HCT116 (cell line): ENCODE results near the gene CAPZB. TPM values are rescaled to one million over a fixed set of nuclear protein-coding genes. Genes with fewer than 3 reads are reported as not detected.

Source experiments
- ATAC-seq: fragments of 200-7000 bp; cut with Tn5 transposase; 2 replicates; pipeline ENCODE4 v1.9.1; 2020; ENCODE audit warnings: mild to moderate bottlenecking, moderate library complexity
- BruUV-seq: library from RNA; stranded (reverse); fragments of 400-500 nt; replicated peaks from 2 replicates; lab custom pipeline; 2021; lab: Mats Ljungman, UMichigan
- CTCF ChIA-PET: fragments of 300-600 bp; sonication (Branson Sonifier 250); formaldehyde crosslinking; loops from one replicate; lab custom pipeline; 2021; ENCODE audit warnings: antibody characterized with exemption; lab: Charles Lee
- POLR2A ChIA-PET: fragments of 300-600, 350-600 bp; sonication (Branson Sonifier 250); formaldehyde crosslinking; loops from one replicate; lab custom pipeline; 2021; ENCODE audit warnings: antibody characterized with exemption; lab: Charles Lee
- RAD21 ChIA-PET, 2 experiments: fragments of 300-600 bp; sonication (Branson Sonifier 250); formaldehyde crosslinking; loops; one replicate each; lab custom pipeline; 2023; ENCODE audit warnings: low total read pairs in 2 of 2; ENCODE audit not compliant: uncharacterized antibody in 2 of 2, unreplicated experiment in 2 of 2, low non-redundant PET in 1 of 2; lab: Charles Lee
- DNase-seq: peaks from one replicate; pipeline ENCODE4 v3.0.0-alpha.2; 2010; ENCODE audit warnings: low read depth, low spot score
- H2AFZ ChIP-seq: fragments of 200-600 bp; shearing (Covaris generic), sonication (generic); 2 replicates; pipeline ENCODE4 v1.6.1; 2017; ENCODE audit warnings: low read depth, mixed run types, mixed read lengths, antibody characterized with exemption, low read length; ENCODE audit not compliant: poor library complexity, severe bottlenecking
- H3K27ac ChIP-seq: 2 replicates; pipeline ENCODE4 v1.5.1; 2012; ENCODE audit warnings: low read depth, low read length
- H3K27me3 ChIP-seq: fragments of 200-600 bp; sonication (generic); 2 replicates; pipeline ENCODE4 v1.6.1; 2016; ENCODE audit warnings: mixed run types, low read length, mixed read lengths; ENCODE audit not compliant: insufficient read depth
- H3K36me3 ChIP-seq, 2 experiments: fragments of 200-500 bp in 1 of 2; fragments of 200-600 bp in 1 of 2; sonication (Bioruptor generic) in 1 of 2; sonication (generic) in 1 of 2; 2 replicates each; pipeline versions ENCODE4 v1.5.1 to v1.6.1; 2014 to 2016; ENCODE audit warnings: low read length in 2 of 2, inconsistent platforms in 1 of 2, mixed read lengths in 1 of 2, mixed run types in 1 of 2; ENCODE audit not compliant: insufficient read depth in 2 of 2, control insufficient read depth in 1 of 2
- H3K4me1 ChIP-seq, 2 experiments: fragments of 200-600 bp in 1 of 2; sonication (generic) in 1 of 2; 2 replicates each; pipeline versions ENCODE4 v1.5.1 to v1.6.1; 2012 to 2017; ENCODE audit warnings: low read length in 2 of 2, inconsistent platforms in 1 of 2, mild to moderate bottlenecking in 1 of 2, mixed read lengths in 1 of 2, mixed run types in 1 of 2, moderate library complexity in 1 of 2; ENCODE audit not compliant: insufficient read depth in 2 of 2, control insufficient read depth in 1 of 2
- H3K4me2 ChIP-seq: fragments of 200-600 bp; sonication (generic); 2 replicates; pipeline ENCODE4 v1.6.1; 2017; ENCODE audit warnings: mixed run types, low read length, mixed read lengths
- H3K4me3 ChIP-seq, 2 experiments: fragments of 200-600 bp in 1 of 2; sonication (generic) in 1 of 2; replicated peaks in 1 of 2; 2 replicates each; pipeline ENCODE4 v1.5.1; 2011 to 2016; ENCODE audit warnings: low read length in 2 of 2, control low read depth in 1 of 2, low read depth in 1 of 2, mild to moderate bottlenecking in 1 of 2, mixed read lengths in 1 of 2, mixed run types in 1 of 2
- H3K79me2 ChIP-seq: fragments of 200-600 bp; sonication (generic); 2 replicates; pipeline ENCODE4 v1.6.1; 2017; ENCODE audit warnings: mild to moderate bottlenecking, mixed run types, low read length, moderate library complexity, mixed read lengths; ENCODE audit not compliant: insufficient read depth
- H3K9ac ChIP-seq: fragments of 200-600 bp; sonication (generic); 2 replicates; pipeline ENCODE4 v1.6.1; 2016; ENCODE audit warnings: low read length, mixed read lengths
- H3K9me2 ChIP-seq: fragments of 200-600 bp; sonication (generic), shearing (Covaris generic); 2 replicates; pipeline ENCODE4 v1.6.1; 2017; ENCODE audit warnings: mixed run types, mild to moderate bottlenecking, moderate library complexity; ENCODE audit not compliant: insufficient read depth
- H3K9me3 ChIP-seq, 2 experiments: fragments of 200-500 bp in 1 of 2; fragments of 200-600 bp in 1 of 2; sonication (Bioruptor generic) in 1 of 2; sonication (generic) in 1 of 2; 2 replicates each; pipeline ENCODE4 v1.6.1; 2014 to 2017; ENCODE audit warnings: low read length in 2 of 2, mixed read lengths in 2 of 2, inconsistent platforms in 1 of 2, low read depth in 1 of 2, mild to moderate bottlenecking in 1 of 2, mixed run types in 1 of 2, moderate library complexity in 1 of 2; ENCODE audit not compliant: control insufficient read depth in 1 of 2, insufficient read depth in 1 of 2
- H4K20me1 ChIP-seq: fragments of 200-600 bp; sonication (generic), shearing (Covaris generic); 2 replicates; pipeline ENCODE4 v1.6.1; 2017; ENCODE audit warnings: mixed run types, mild to moderate bottlenecking, moderate library complexity; ENCODE audit not compliant: insufficient read depth
- CBX3 ChIP-seq: IDR thresholded peaks from 2 replicates; pipeline ENCODE4 v1.6.1; 2012; ENCODE audit warnings: low read depth
- EGR1 ChIP-seq: IDR thresholded peaks from 2 replicates; pipeline ENCODE4 v1.6.1; 2012; ENCODE audit warnings: low read depth
- ELF1 ChIP-seq: IDR thresholded peaks from 2 replicates; pipeline ENCODE4 v1.6.1; 2012; ENCODE audit warnings: low read depth, borderline replicate concordance
- JUND ChIP-seq: IDR thresholded peaks from 2 replicates; pipeline ENCODE4 v1.6.1; 2012
- POLR2A ChIP-seq: IDR thresholded peaks from 2 replicates; pipeline ENCODE4 v1.7.0; 2011; ENCODE audit warnings: borderline replicate concordance; ENCODE audit not compliant: insufficient read depth, insufficient read length; ENCODE audit errors: extremely low read depth
- POLR2AphosphoS5 ChIP-seq: IDR thresholded peaks from 2 replicates; pipeline ENCODE4 v1.6.1; 2011; ENCODE audit warnings: mild to moderate bottlenecking, low read depth, low read length, moderate library complexity
- REST ChIP-seq: IDR thresholded peaks from 2 replicates; pipeline ENCODE4 v1.6.1; 2012; ENCODE audit warnings: low read depth
- SIN3A ChIP-seq: IDR thresholded peaks from 2 replicates; pipeline ENCODE4 v1.6.1; 2012; ENCODE audit warnings: low read depth
- SP1 ChIP-seq: IDR thresholded peaks from 2 replicates; pipeline ENCODE4 v1.6.1; 2012; ENCODE audit warnings: low read depth
- YY1 ChIP-seq: IDR thresholded peaks from 2 replicates; pipeline ENCODE4 v1.6.1; 2011; ENCODE audit warnings: low read length, low read depth, moderate library complexity, mild to moderate bottlenecking; ENCODE audit not compliant: insufficient replicate concordance; ENCODE audit errors: extremely low read depth
- ZBTB33 ChIP-seq: IDR thresholded peaks from 2 replicates; pipeline ENCODE4 v1.6.1; 2011; ENCODE audit warnings: mild to moderate bottlenecking, low read length, moderate library complexity; ENCODE audit not compliant: insufficient replicate concordance; ENCODE audit errors: extremely low read depth
- ZFX ChIP-seq: fragments of 450-650 bp; IDR thresholded peaks from 2 replicates; pipeline ENCODE4 v1.6.1; 2017
- ZNF274 ChIP-seq: fragments of 200-500 bp; sonication (Bioruptor generic); IDR thresholded peaks from 2 replicates; pipeline ENCODE4 v1.6.1; 2014; ENCODE audit warnings: mild to moderate bottlenecking, low read depth, low read length, inconsistent platforms
- intact Hi-C: fragments of 100-400 bp; cut with micrococcal nuclease; formaldehyde crosslinking; loops from 2 replicates; pipeline ENCODE4 v1.10.0; 2022
- total RNA-seq: library from RNA; stranded (reverse); gene quantifications from one replicate; pipeline ENCODE4 v1.2.1, GENCODE V29; 2021; ENCODE audit not compliant: unreplicated experiment
- TF ChIP-seq, protein P1 (sequence below): IDR thresholded peaks from 2 replicates; pipeline ENCODE4 v1.6.1; 2012

CAPZB gene
- total RNA-seq, 1 experiment from 2014 or later, result 203 TPM

DNA sequence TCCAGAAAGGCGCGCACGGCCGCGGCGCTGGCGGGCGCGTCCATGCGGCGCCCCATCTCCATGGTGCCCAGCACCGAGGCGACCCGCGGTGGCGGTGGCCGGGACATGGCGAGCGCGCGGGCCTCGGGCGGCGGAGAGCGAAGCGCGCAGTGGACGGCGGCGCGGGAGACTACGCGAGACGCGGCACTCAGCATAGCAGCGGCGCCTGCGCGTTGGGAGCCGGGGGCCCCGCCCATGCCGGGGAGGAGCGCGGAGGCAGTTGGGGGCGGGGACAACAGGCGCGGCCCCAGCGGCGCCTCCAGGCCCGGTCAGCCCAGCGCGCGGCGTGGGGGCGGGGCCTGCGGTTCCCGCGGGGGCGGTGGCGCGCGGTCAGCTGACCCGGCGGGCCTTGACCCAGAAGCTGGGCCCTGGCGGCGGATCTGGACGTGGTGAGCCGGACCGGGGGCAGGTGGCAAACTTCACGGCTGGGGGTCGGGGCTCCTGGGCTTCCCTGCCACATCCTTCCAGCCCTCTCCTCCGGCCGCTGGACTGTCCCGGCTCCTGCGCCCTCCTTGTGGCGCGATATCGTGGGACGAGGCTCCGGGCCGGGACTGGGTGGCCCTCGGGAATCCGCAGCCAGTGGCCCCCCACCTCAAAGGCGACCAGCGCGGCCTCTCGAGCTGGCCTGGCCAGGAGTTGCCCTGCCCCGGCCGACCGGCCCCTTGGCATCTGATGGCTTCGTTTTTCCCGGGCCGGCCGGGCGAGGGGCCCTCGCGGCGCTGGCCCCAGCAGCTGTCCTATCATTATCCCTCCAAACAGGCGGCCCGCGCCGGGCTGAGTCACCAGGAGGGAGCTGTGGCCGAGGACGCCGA lies 173.2 kb downstream of the CAPZB start, which contains the start of the genes AKR7A2 and SLC66A1:
Gene AKR7A2, minus strand, starts transcription at position 214 of the 851 bp plus-strand sequence. Its CDS starts 20 bp downstream, at position 194.
Gene SLC66A1, plus strand, starts transcription at position 396 of the 851 bp plus-strand sequence. CDS start 5,352 bp downstream, outside the sequence.
- no TSS peak for BruUV-seq
- H3K4me2 ChIP-seq, result peak within 1 kb of the TSS; percentile 100

More for the DNA sequence above, 173.2 kb downstream of the CAPZB start, which contains the start of the genes AKR7A2 and SLC66A1:
- ChIA-PET POLR2A (no interaction called here), CTCF (interaction anchor here (1.1 kb wide), 1 partner anchor 342 kb away, joined by 5 read pairs; no protein-coding TSS in a partner anchor), RAD21 (interaction anchor here in 1 of 2 experiments (0.7 kb wide), 1 partner anchor 335 kb away, joined by 3 read pairs; no protein-coding TSS in a partner anchor)
- peak within 1 kb of the TSS; percentile 87 to 88 for H3K4me3 ChIP-seq
- TF ChIP-seq, protein P1, sequence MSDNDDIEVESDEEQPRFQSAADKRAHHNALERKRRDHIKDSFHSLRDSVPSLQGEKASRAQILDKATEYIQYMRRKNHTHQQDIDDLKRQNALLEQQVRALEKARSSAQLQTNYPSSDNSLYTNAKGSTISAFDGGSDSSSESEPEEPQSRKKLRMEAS, result peak; percentile 69
- peak; percentile 93 for TF ChIP-seq EGR1
- peak; percentile 72 for TF ChIP-seq ZFX
- no peak for TF ChIP-seq ELF1
- peak; percentile 52 for TF ChIP-seq YY1
- peak; percentile 4; the same call in 1 of the 2 replicates for TF ChIP-seq SP1
- no peak for TF ChIP-seq CBX3
- TF ChIP-seq SIN3A, result peak; percentile 71
- TF ChIP-seq POLR2AphosphoS5, result peak; percentile 95
- no peak for TF ChIP-seq ZNF274
- peak; percentile 83 for TF ChIP-seq ZBTB33
- TF ChIP-seq REST, result no peak
- peak; percentile 91 for TF ChIP-seq POLR2A
- no peak for TF ChIP-seq JUND
- H3K27me3 ChIP-seq, result no peaks in the 10 kb centered on the region
- ATAC-seq, result peak; percentile 90
- peaks cover 0 to 10% of the 10 kb centered on the region in 2 experiments; a peak in 3 of 4 replicates for H3K36me3 ChIP-seq
- intact Hi-C loops, result no loop called here
- DNase-seq, result peak; percentile 73
- no peaks in the 10 kb centered on the region for H3K9me3 ChIP-seq
- H4K20me1 ChIP-seq, result no peaks in the 10 kb centered on the region
- peak within 1 kb of the TSS; percentile 82 for H3K27ac ChIP-seq
- H2AFZ ChIP-seq, result no peak within 1 kb of the TSS
- H3K9me2 ChIP-seq, result no peaks in the 10 kb centered on the region
- H3K9ac ChIP-seq, result peak within 1 kb of the TSS; percentile 97
- H3K79me2 ChIP-seq, result peaks cover 33% of the 10 kb centered on the region
- H3K4me1 ChIP-seq, result peaks cover 18 to 47% of the 10 kb centered on the region in 2 experiments; a peak in 3 of 4 replicates
